Skin epidermis (tissue), 12 donors: ENCODE measurements around the gene OR9A2.
"Not testable (repeated sequence)": the region's sequence is repeated elsewhere in the genome, so short reads cannot be mapped to it uniquely, and the experiment has no call there.

Source experiments
- H3K27ac ChIP-seq, 21 experiments: fragments of 200-600 bp; sonication (generic) in 11 of 21; one replicate each; pipeline ENCODE4 v1.5.0; 2020; ENCODE audit warnings: mild to moderate bottlenecking in 3 of 21, inconsistent platforms in 2 of 21, moderate library complexity in 2 of 21
- H3K4me3 ChIP-seq, 7 experiments: fragments of 200-600 bp; sonication (generic) in 2 of 7; one replicate each; pipeline ENCODE4 v1.5.0; 2020; ENCODE audit warnings: inconsistent platforms in 2 of 7, mild to moderate bottlenecking in 2 of 7, moderate library complexity in 1 of 7

OR9A2 gene

DNA sequence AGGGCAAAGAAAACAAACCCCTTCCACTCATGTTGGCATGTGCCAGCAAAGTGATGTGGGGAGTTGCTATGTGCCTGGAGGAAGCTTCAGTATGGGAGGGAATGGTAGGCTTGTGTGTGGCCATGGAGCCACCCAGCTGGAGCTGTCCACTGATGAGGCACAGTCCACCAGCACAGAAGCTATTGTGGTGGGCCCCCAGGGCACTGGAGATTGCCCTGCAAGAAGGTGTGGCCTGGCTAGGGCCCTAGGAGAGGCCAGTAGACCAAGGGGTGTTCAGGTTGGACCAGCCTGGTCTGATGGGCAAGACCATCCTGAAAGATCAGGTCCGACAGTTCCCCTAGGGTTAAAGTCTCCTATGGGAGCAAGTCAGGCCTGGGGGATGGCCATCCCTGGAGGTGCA is 42.6 kb downstream of the OR9A2 start:
- Histone ChIP-seq H3K4me3 (no peak overlapping the region), H3K27ac (no peak overlapping the region)

DNA sequence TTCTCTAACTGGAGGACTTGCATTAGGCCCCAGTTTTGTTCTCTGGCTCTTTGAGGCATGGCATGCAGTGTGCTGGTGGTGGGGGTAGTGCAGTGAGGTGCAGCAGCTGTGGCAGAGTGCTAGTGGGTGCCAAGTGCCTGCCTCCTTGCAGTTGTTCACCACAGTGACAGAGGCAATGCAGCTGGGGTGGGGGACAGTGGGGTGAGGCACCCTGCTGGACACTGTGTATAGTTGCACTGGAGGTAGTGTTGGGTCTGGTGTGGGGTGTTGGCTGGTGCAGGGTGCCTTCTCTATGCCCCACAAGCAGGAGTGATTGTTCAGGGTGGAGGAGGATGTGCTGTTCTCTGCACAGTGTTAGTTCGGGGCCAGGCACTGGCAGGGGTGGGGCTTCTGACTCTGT is 43.1 kb downstream of the OR9A2 start:
- Histone ChIP-seq H3K27ac (no peak overlapping the region), H3K4me3 (no peak overlapping the region)

DNA sequence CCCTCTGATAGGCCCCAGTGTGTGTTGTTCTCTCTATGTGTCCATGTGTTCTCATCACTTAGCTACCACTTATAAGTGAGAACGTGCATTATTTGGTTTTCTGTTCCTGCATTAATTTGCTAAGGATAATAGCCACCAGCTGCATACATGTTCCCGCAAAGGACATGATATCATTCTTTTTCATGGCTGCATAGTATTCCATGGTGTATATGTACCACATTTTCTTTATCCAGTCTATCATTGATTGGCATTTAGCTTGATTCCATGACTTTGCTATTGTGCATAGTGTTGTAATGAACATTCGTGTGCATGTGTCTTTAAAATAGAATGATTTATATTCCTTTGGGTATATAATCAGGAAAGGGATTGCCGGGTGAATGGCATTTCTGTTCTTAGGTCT is 48.5 kb downstream of the OR9A2 start:
- H3K27ac ChIP-seq, H3K4me3 ChIP-seq: not testable (repeated sequence)
